Muscle layer of duodenum (tissue), 2 donors: ENCODE data around the gene GRM3.

ENCODE experiments used
- H3K27ac ChIP-seq: one replicate; pipeline ENCODE4 v1.7.0; 2013; ENCODE audit warnings: mild to moderate bottlenecking, low read length
- H3K27me3 ChIP-seq: one replicate; pipeline ENCODE4 v1.7.0; 2013; ENCODE audit warnings: low read depth, mild to moderate bottlenecking, control low read depth, low read length
- H3K36me3 ChIP-seq, 2 donors: one replicate each; pipeline ENCODE4 v1.7.0; 2013; ENCODE audit warnings: low read length in 2 of 2, control low read depth in 1 of 2, mild to moderate bottlenecking in 1 of 2; ENCODE audit not compliant: insufficient read depth in 2 of 2, control insufficient read depth in 1 of 2
- H3K4me1 ChIP-seq, 2 donors: one replicate each; pipeline ENCODE4 v1.7.0; 2013; ENCODE audit warnings: low read length in 2 of 2, mild to moderate bottlenecking in 2 of 2, control low read depth in 1 of 2, moderate library complexity in 1 of 2; ENCODE audit not compliant: insufficient read depth in 2 of 2, control insufficient read depth in 1 of 2
- H3K4me3 ChIP-seq, 2 donors: one replicate each; pipeline ENCODE4 v1.7.0; 2013; ENCODE audit warnings: low read length in 2 of 2, low read depth in 1 of 2, mild to moderate bottlenecking in 1 of 2
- H3K9me3 ChIP-seq, 2 donors: one replicate each; pipeline ENCODE4 v1.7.0; 2013; ENCODE audit warnings: low read length in 2 of 2, control low read depth in 1 of 2, mild to moderate bottlenecking in 1 of 2; ENCODE audit not compliant: control insufficient read depth in 1 of 2
- donor health status: healthy.

The GRM3 gene

GRCh38 chr7:86793136-86793535, 149.4 kb downstream of the GRM3 start:
- peaks cover 0 to 2% of the 10 kb centered on the region in 2 donors for H3K9me3 ChIP-seq
- no peaks in the 10 kb centered on the region for H3K27me3 ChIP-seq
- H3K27ac ChIP-seq, result no peak overlapping the region

GRCh38 chr7:86814661-86815379, 171.1 kb downstream of the GRM3 start:
- H3K9me3 ChIP-seq, result no peaks in the 10 kb centered on the region
- no peak overlapping the region for H3K27ac ChIP-seq
- no peaks in the 10 kb centered on the region for H3K4me1 ChIP-seq
- H3K4me3 ChIP-seq, result no peak overlapping the region
- no peaks in the 10 kb centered on the region for H3K36me3 ChIP-seq
- H3K27me3 ChIP-seq, result no peaks in the 10 kb centered on the region

More at GRCh38 chr7:86793136-86793535, 149.4 kb downstream of the GRM3 start:
- Histone ChIP-seq H3K4me3 (no peak overlapping the region), H3K4me1 (no peaks in the 10 kb centered on the region), H3K36me3 (no peaks in the 10 kb centered on the region)

DNA sequence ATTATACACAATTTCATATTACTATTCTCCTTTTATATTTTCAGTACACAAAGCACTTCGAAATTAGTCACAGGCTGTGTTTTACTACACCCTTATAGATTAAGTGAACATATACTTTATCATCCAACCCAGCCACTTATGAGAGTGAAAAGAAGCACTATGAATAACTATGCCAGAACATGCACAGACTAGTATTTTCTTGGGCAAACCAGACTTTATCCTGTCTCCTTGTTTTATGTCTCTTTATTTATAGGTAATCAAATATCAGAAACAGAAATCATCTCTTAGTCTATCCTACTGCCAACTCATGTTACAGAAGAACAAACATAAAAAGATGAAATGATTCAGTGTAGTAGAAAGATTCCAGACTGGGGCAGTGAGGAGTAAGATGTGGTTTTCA, 171.8 kb downstream of the GRM3 start:
- H3K4me1 ChIP-seq, result no peaks in the 10 kb centered on the region
- no peak overlapping the region for H3K27ac ChIP-seq
- H3K36me3 ChIP-seq, result no peaks in the 10 kb centered on the region
- H3K4me3 ChIP-seq, result no peak overlapping the region
- H3K27me3 ChIP-seq, result no peaks in the 10 kb centered on the region
- H3K9me3 ChIP-seq, result no peaks in the 10 kb centered on the region

- H3K4me1 ChIP-seq, result no peaks in the 10 kb centered on the region
- H3K27me3 ChIP-seq, result no peaks in the 10 kb centered on the region
- H3K27ac ChIP-seq, result no peak overlapping the region
- no peak overlapping the region for H3K4me3 ChIP-seq
- H3K36me3 ChIP-seq, result no peaks in the 10 kb centered on the region
- no peaks in the 10 kb centered on the region for H3K9me3 ChIP-seq
Measured at GRCh38 chr7:86818903-86819302, 175.2 kb downstream of the GRM3 start.

- Histone ChIP-seq H3K9me3 (no peaks in the 10 kb centered on the region), H3K27ac (no peak overlapping the region), H3K4me3 (no peak overlapping the region), H3K4me1 (no peaks in the 10 kb centered on the region), H3K27me3 (no peaks in the 10 kb centered on the region), H3K36me3 (no peaks in the 10 kb centered on the region)
Measured at GRCh38 chr7:86823769-86824168, 180.1 kb downstream of the GRM3 start.

GRCh38 chr7:86825264-86825663, 181.6 kb downstream of the GRM3 start:
- no peaks in the 10 kb centered on the region for H3K4me1 ChIP-seq
- no peaks in the 10 kb centered on the region for H3K27me3 ChIP-seq
- H3K9me3 ChIP-seq, result no peaks in the 10 kb centered on the region
- H3K27ac ChIP-seq, result no peak overlapping the region
- H3K36me3 ChIP-seq, result no peaks in the 10 kb centered on the region
- H3K4me3 ChIP-seq, result no peak overlapping the region

GRCh38 chr7:86826948-86827347, 183.2 kb downstream of the GRM3 start:
- Histone ChIP-seq H3K9me3 (no peaks in the 10 kb centered on the region), H3K4me3 (no peak overlapping the region), H3K4me1 (no peaks in the 10 kb centered on the region), H3K27me3 (no peaks in the 10 kb centered on the region), H3K36me3 (no peaks in the 10 kb centered on the region), H3K27ac (no peak overlapping the region)

DNA sequence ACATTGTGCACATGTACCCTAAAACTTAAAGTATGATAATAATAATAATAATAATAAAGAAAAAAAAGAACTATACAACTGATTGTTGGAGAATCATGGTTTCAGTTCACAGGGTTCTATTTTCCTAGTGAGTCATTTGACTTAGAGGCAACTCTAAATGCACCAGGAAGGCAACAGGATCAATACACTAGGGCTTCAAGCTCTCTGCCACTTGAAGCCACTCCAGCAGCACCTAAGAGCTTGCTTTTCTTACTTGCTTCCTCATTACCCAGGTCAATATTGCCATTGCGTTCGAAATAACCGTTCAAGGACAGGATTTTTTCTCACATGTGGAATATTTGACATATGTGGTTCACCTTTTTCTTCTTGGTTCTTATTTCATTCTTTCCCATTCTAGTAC, 189.7 kb downstream of the GRM3 start:
- no peaks in the 10 kb centered on the region for H3K27me3 ChIP-seq
- H3K9me3 ChIP-seq, result no peaks in the 10 kb centered on the region
- no peak overlapping the region for H3K4me3 ChIP-seq
- H3K36me3 ChIP-seq, result no peaks in the 10 kb centered on the region
- no peaks in the 10 kb centered on the region for H3K4me1 ChIP-seq
- H3K27ac ChIP-seq, result no peak overlapping the region

DNA sequence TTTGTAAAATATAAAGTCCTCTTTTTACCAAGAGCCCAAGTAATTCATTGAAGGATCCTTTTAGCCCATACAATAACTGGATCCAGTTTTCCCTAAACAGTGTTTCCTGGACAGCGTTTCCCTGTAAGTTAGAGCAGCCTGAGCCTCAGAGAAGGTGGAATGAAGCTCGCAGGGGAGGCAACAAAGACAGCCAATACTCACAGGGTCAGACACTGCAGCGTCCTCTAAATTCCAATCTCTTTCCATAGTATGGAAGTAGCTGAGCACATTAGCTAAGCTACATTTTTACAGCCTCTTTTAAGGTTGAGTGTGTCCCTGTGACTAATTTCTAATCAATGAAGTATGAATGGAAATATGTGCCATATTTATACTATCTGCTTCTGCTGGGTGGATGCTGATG, 193.5 kb downstream of the GRM3 start:
- no peaks in the 10 kb centered on the region for H3K36me3 ChIP-seq
- no peaks in the 10 kb centered on the region for H3K9me3 ChIP-seq
- H3K4me1 ChIP-seq, result no peaks in the 10 kb centered on the region
- H3K27me3 ChIP-seq, result no peaks in the 10 kb centered on the region
- no peak overlapping the region for H3K27ac ChIP-seq
- no peak overlapping the region for H3K4me3 ChIP-seq

GRCh38 chr7:86844608-86845007, 200.9 kb downstream of the GRM3 start:
- H3K36me3 ChIP-seq, result no peaks in the 10 kb centered on the region
- H3K27ac ChIP-seq, result no peak overlapping the region

GRCh38 chr7:86846494-86847190, 202.9 kb downstream of the GRM3 start:
- no peak overlapping the region for H3K27ac ChIP-seq
- H3K9me3 ChIP-seq, result peaks cover 0 to 8% of the 10 kb centered on the region in 2 donors
- H3K27me3 ChIP-seq, result no peaks in the 10 kb centered on the region
- H3K4me1 ChIP-seq, result no peaks in the 10 kb centered on the region
- no peak overlapping the region for H3K4me3 ChIP-seq
- H3K36me3 ChIP-seq, result no peaks in the 10 kb centered on the region

More at GRCh38 chr7:86844608-86845007, 200.9 kb downstream of the GRM3 start:
- Histone ChIP-seq H3K4me1 (no peaks in the 10 kb centered on the region), H3K9me3 (peaks cover 0 to 8% of the 10 kb centered on the region in 2 donors), H3K27me3 (no peaks in the 10 kb centered on the region), H3K4me3 (no peak overlapping the region)
